HEK293 (cell line): Measurements from ENCODE around the gene KIFAP3.
A peak's percentile ranks its signal among the peaks of the same experiment; 100 is the strongest.

Experiments
- EGR2 ChIP-seq: fragments of 450-650 bp; formaldehyde crosslinking; IDR thresholded peaks from 2 replicates; pipeline ENCODE4 v1.5.1; 2016; ENCODE audit warnings: low read depth, missing biosample characterization, missing genetic modification characterization
- HOXA7 ChIP-seq: sonication (generic); formaldehyde crosslinking; IDR thresholded peaks from 2 replicates; pipeline ENCODE4 v1.8.1; 2022; ENCODE audit warnings: missing genetic modification reagents, borderline replicate concordance
- MZF1 ChIP-seq: fragments of 450-650 bp; formaldehyde crosslinking; IDR thresholded peaks from 2 replicates; pipeline ENCODE4 v1.5.1; 2017; ENCODE audit warnings: missing biosample characterization, missing genetic modification characterization, borderline replicate concordance
- REPIN1 ChIP-seq: fragments of 450-650 bp; formaldehyde crosslinking; IDR thresholded peaks from 2 replicates; pipeline ENCODE4 v1.5.1; 2017; ENCODE audit warnings: missing biosample characterization, missing genetic modification characterization, low read depth
- TCF7L2 ChIP-seq: IDR thresholded peaks from 2 replicates; pipeline ENCODE4 v1.6.1; 2011; ENCODE audit warnings: low read depth, mild to moderate bottlenecking, inconsistent platforms, low read length, moderate library complexity, borderline replicate concordance
- ZBTB20 ChIP-seq: fragments of 450-650 bp; formaldehyde crosslinking; IDR thresholded peaks from 2 replicates; pipeline ENCODE4 v1.5.1; 2016; ENCODE audit warnings: missing biosample characterization, missing genetic modification characterization
- ZNF114 ChIP-seq: fragments of 450-650 bp; formaldehyde crosslinking; IDR thresholded peaks from 2 replicates; pipeline ENCODE4 v1.5.0; 2017; ENCODE audit warnings: missing biosample characterization, missing genetic modification characterization
- ZNF157 ChIP-seq: fragments of 450-650 bp; formaldehyde crosslinking; IDR thresholded peaks from 2 replicates; pipeline ENCODE4 v1.5.1; 2016; ENCODE audit warnings: missing biosample characterization, missing genetic modification characterization
- ZNF16 ChIP-seq: fragments of 450-650 bp; formaldehyde crosslinking; IDR thresholded peaks from 2 replicates; pipeline ENCODE4 v1.5.1; 2016; ENCODE audit warnings: low read depth, missing biosample characterization, missing genetic modification characterization
- ZNF514 ChIP-seq: fragments of 450-650 bp; formaldehyde crosslinking; IDR thresholded peaks from 2 replicates; pipeline ENCODE4 v1.5.1; 2016; ENCODE audit warnings: missing biosample characterization, missing genetic modification characterization
- ZNF548 ChIP-seq: fragments of 450-650 bp; formaldehyde crosslinking; IDR thresholded peaks from 2 replicates; pipeline ENCODE4 v1.5.1; 2016; ENCODE audit warnings: missing biosample characterization, missing genetic modification characterization
- ZNF621 ChIP-seq: fragments of 450-650 bp; formaldehyde crosslinking; IDR thresholded peaks from 2 replicates; pipeline ENCODE4 v1.5.1; 2017; ENCODE audit warnings: missing biosample characterization, missing genetic modification characterization
- ZNF623 ChIP-seq: fragments of 450-650 bp; formaldehyde crosslinking; IDR thresholded peaks from 2 replicates; pipeline ENCODE4 v1.5.1; 2016; ENCODE audit warnings: missing biosample characterization, missing genetic modification characterization
- ZNF624 ChIP-seq: fragments of 450-650 bp; formaldehyde crosslinking; IDR thresholded peaks from 2 replicates; pipeline ENCODE4 v1.5.1; 2017; ENCODE audit warnings: missing biosample characterization, missing genetic modification characterization
- ZNF701 ChIP-seq: fragments of 450-650 bp; formaldehyde crosslinking; IDR thresholded peaks from 2 replicates; pipeline ENCODE4 v1.5.1; 2016; ENCODE audit warnings: missing biosample characterization, missing genetic modification characterization
- ZNF707 ChIP-seq: fragments of 450-650 bp; formaldehyde crosslinking; IDR thresholded peaks from 2 replicates; pipeline ENCODE4 v1.5.1; 2016; ENCODE audit warnings: missing biosample characterization, missing genetic modification characterization
- ZNF747 ChIP-seq: fragments of 450-650 bp; formaldehyde crosslinking; IDR thresholded peaks from 2 replicates; pipeline ENCODE4 v1.5.1; 2016; ENCODE audit warnings: missing biosample characterization, missing genetic modification characterization
- ZNF768 ChIP-seq: fragments of 450-650 bp; formaldehyde crosslinking; IDR thresholded peaks from 2 replicates; pipeline ENCODE4 v1.5.1; 2018; ENCODE audit warnings: missing biosample characterization, mild to moderate bottlenecking, missing genetic modification characterization
- ZNF777 ChIP-seq: fragments of 450-650 bp; formaldehyde crosslinking; IDR thresholded peaks from 2 replicates; pipeline ENCODE4 v1.5.1; 2017; ENCODE audit warnings: missing biosample characterization, missing genetic modification characterization, borderline replicate concordance
- ZNF837 ChIP-seq: fragments of 450-650 bp; formaldehyde crosslinking; IDR thresholded peaks from 2 replicates; pipeline ENCODE4 v1.5.1; 2016; ENCODE audit warnings: missing biosample characterization, missing genetic modification characterization
- ZNF843 ChIP-seq: fragments of 450-650 bp; formaldehyde crosslinking; IDR thresholded peaks from 2 replicates; pipeline ENCODE4 v1.5.1; 2016; ENCODE audit warnings: missing biosample characterization, missing genetic modification characterization
- ZXDB ChIP-seq: fragments of 450-650 bp; formaldehyde crosslinking; IDR thresholded peaks from 2 replicates; pipeline ENCODE4 v1.5.1; 2016; ENCODE audit warnings: missing biosample characterization, missing genetic modification characterization
- TF ChIP-seq, protein P1 (sequence below): fragments of 450-650 bp; formaldehyde crosslinking; IDR thresholded peaks from 2 replicates; pipeline ENCODE4 v1.5.1; 2017; ENCODE audit warnings: missing biosample characterization, missing genetic modification characterization
- TF ChIP-seq, protein P2 (sequence below): fragments of 450-650 bp; formaldehyde crosslinking; IDR thresholded peaks from 2 replicates; pipeline ENCODE4 v1.5.1; 2016; ENCODE audit warnings: missing biosample characterization, missing genetic modification characterization
- TF ChIP-seq, protein P3 (sequence below): sonication (generic); formaldehyde crosslinking; IDR thresholded peaks from 2 replicates; pipeline ENCODE4 v1.8.1; 2022; ENCODE audit warnings: mild to moderate bottlenecking, moderate library complexity, missing genetic modification reagents
- TF ChIP-seq, protein P4 (sequence below): fragments of 450-650 bp; formaldehyde crosslinking; IDR thresholded peaks from 2 replicates; pipeline ENCODE4 v1.5.1; 2016; ENCODE audit warnings: missing biosample characterization, missing genetic modification characterization
- TF ChIP-seq, protein P5 (sequence below): fragments of 450-650 bp; formaldehyde crosslinking; IDR thresholded peaks from 2 replicates; pipeline ENCODE4 v1.5.1; 2017; ENCODE audit warnings: missing biosample characterization, missing genetic modification characterization
- TF ChIP-seq, protein P6 (sequence below): fragments of 450-650 bp; formaldehyde crosslinking; IDR thresholded peaks from 2 replicates; pipeline ENCODE4 v1.5.1; 2017; ENCODE audit warnings: missing biosample characterization, missing genetic modification characterization
- TF ChIP-seq, protein P7 (sequence below): fragments of 450-650 bp; formaldehyde crosslinking; IDR thresholded peaks from 2 replicates; pipeline ENCODE4 v1.5.1; 2017; ENCODE audit warnings: missing biosample characterization, missing genetic modification characterization

KIFAP3 gene

DNA sequence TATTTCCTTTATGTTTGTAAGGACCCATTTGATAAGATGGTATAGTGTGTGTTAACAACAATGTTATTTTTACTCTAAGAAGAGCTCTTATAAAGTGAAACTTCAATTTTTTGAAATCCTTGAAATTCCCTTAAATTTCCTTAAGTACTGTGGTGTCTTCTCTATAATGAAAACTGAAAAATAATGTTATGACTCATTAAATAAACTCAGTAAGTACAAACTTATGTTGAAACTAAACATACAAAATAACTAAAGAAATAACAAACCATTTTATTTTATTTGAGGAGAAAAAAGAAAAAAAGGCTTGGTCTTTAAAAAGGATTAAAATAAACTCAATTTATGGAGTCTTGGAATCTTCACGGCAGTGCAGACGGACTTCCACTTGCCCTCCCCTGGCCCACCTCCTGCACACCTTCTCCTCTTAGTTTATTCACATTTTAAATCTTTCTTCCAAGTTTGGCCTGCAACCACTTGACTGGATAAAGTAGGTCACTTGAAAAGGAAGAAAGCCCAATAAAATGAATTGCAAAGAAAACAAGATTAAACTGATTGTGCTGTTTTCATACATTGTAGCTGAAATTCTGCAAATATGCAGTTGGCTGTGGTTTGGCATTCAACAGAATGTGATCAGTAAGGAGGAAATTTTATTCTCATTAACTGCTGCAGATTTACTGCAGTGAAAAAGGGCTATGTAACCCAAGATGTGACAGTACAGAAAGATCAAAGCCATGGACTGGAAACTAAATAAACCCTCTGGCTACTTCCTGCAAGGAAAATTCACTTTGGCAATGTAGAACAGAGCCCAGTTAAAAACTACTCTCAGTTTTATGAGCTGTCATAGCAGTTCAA is 132.3 kb downstream of the KIFAP3 start (continued):
- TF ChIP-seq ZBTB20 (tag by site-specific recombination) (no peak), EGR2 (tag by site-specific recombination) (no peak), ZNF624 (tag by site-specific recombination) (no peak), ZNF777 (no peak), ZXDB (tag by site-specific recombination) (peak; percentile 96), ZNF701 (no peak), ZNF707 (tag by site-specific recombination) (no peak), ZNF514 (tag by site-specific recombination) (no peak), HOXA7 (no peak), ZNF747 (tag by site-specific recombination) (no peak), ZNF548 (tag by site-specific recombination) (no peak), ZNF768 (no peak), MZF1 (peak; percentile 70; the same call in 1 of the 2 replicates), ZNF621 (no peak), ZNF114 (tag by site-specific recombination) (no peak), ZNF157 (no peak), ZNF623 (tag by site-specific recombination) (no peak), TCF7L2 (peak; percentile 100), ZNF16 (no peak), ZNF837 (tag by site-specific recombination) (no peak), ZNF843 (peak; percentile 99), REPIN1 (no peak)
- TF ChIP-seq, protein P1, sequence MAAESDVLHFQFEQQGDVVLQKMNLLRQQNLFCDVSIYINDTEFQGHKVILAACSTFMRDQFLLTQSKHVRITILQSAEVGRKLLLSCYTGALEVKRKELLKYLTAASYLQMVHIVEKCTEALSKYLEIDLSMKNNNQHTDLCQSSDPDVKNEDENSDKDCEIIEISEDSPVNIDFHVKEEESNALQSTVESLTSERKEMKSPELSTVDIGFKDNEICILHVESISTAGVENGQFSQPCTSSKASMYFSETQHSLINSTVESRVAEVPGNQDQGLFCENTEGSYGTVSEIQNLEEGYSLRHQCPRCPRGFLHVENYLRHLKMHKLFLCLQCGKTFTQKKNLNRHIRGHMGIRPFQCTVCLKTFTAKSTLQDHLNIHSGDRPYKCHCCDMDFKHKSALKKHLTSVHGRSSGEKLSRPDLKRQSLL (tag by site-specific recombination): no peak
- TF ChIP-seq, protein P2, sequence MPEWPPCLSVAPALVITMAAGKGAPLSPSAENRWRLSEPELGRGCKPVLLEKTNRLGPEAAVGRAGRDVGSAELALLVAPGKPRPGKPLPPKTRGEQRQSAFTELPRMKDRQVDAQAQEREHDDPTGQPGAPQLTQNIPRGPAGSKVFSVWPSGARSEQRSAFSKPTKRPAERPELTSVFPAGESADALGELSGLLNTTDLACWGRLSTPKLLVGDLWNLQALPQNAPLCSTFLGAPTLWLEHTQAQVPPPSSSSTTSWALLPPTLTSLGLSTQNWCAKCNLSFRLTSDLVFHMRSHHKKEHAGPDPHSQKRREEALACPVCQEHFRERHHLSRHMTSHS (tag by site-specific recombination): peak; percentile 81; the same call in 1 of the 2 replicates
- TF ChIP-seq, protein P3, sequence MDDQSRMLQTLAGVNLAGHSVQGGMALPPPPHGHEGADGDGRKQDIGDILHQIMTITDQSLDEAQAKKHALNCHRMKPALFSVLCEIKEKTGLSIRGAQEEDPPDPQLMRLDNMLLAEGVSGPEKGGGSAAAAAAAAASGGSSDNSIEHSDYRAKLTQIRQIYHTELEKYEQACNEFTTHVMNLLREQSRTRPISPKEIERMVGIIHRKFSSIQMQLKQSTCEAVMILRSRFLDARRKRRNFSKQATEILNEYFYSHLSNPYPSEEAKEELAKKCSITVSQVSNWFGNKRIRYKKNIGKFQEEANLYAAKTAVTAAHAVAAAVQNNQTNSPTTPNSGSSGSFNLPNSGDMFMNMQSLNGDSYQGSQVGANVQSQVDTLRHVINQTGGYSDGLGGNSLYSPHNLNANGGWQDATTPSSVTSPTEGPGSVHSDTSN: no peak
- TF ChIP-seq, protein P4, sequence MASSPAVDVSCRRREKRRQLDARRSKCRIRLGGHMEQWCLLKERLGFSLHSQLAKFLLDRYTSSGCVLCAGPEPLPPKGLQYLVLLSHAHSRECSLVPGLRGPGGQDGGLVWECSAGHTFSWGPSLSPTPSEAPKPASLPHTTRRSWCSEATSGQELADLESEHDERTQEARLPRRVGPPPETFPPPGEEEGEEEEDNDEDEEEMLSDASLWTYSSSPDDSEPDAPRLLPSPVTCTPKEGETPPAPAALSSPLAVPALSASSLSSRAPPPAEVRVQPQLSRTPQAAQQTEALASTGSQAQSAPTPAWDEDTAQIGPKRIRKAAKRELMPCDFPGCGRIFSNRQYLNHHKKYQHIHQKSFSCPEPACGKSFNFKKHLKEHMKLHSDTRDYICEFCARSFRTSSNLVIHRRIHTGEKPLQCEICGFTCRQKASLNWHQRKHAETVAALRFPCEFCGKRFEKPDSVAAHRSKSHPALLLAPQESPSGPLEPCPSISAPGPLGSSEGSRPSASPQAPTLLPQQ (tag by site-specific recombination): peak; percentile 84
- TF ChIP-seq, protein P5, sequence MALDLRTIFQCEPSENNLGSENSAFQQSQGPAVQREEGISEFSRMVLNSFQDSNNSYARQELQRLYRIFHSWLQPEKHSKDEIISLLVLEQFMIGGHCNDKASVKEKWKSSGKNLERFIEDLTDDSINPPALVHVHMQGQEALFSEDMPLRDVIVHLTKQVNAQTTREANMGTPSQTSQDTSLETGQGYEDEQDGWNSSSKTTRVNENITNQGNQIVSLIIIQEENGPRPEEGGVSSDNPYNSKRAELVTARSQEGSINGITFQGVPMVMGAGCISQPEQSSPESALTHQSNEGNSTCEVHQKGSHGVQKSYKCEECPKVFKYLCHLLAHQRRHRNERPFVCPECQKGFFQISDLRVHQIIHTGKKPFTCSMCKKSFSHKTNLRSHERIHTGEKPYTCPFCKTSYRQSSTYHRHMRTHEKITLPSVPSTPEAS: no peak
- TF ChIP-seq, protein P6, sequence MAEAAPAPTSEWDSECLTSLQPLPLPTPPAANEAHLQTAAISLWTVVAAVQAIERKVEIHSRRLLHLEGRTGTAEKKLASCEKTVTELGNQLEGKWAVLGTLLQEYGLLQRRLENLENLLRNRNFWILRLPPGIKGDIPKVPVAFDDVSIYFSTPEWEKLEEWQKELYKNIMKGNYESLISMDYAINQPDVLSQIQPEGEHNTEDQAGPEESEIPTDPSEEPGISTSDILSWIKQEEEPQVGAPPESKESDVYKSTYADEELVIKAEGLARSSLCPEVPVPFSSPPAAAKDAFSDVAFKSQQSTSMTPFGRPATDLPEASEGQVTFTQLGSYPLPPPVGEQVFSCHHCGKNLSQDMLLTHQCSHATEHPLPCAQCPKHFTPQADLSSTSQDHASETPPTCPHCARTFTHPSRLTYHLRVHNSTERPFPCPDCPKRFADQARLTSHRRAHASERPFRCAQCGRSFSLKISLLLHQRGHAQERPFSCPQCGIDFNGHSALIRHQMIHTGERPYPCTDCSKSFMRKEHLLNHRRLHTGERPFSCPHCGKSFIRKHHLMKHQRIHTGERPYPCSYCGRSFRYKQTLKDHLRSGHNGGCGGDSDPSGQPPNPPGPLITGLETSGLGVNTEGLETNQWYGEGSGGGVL (tag by site-specific recombination): no peak
- TF ChIP-seq, protein P7, sequence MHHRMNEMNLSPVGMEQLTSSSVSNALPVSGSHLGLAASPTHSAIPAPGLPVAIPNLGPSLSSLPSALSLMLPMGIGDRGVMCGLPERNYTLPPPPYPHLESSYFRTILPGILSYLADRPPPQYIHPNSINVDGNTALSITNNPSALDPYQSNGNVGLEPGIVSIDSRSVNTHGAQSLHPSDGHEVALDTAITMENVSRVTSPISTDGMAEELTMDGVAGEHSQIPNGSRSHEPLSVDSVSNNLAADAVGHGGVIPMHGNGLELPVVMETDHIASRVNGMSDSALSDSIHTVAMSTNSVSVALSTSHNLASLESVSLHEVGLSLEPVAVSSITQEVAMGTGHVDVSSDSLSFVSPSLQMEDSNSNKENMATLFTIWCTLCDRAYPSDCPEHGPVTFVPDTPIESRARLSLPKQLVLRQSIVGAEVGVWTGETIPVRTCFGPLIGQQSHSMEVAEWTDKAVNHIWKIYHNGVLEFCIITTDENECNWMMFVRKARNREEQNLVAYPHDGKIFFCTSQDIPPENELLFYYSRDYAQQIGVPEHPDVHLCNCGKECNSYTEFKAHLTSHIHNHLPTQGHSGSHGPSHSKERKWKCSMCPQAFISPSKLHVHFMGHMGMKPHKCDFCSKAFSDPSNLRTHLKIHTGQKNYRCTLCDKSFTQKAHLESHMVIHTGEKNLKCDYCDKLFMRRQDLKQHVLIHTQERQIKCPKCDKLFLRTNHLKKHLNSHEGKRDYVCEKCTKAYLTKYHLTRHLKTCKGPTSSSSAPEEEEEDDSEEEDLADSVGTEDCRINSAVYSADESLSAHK: peak; percentile 94
